HEK293 (cell line): Measurements from ENCODE around the gene NOPCHAP1.

Experiments
- CTCF ChIA-PET: fragments of 350-600 bp; formaldehyde crosslinking; extraction: SDS; loops from one replicate; lab custom pipeline; 2021; ENCODE audit warnings: antibody characterized with exemption; lab: Yijun Ruan, JAX
- POLR2A ChIA-PET: fragments of 300-600 bp; formaldehyde crosslinking; extraction: SDS; loops from one replicate; lab custom pipeline; 2020; ENCODE audit warnings: antibody characterized with exemption, inconsistent platforms; lab: Yijun Ruan, JAX
- H3K27ac ChIP-seq: fragments of 200-500 bp; sonication (Bioruptor generic); 2 replicates; pipeline ENCODE4 v1.5.1; 2014; ENCODE audit warnings: low read depth, low read length, control low read depth, inconsistent platforms; ENCODE audit errors: extremely low read depth
- H3K36me3 ChIP-seq, 2 experiments: fragments of 200-500 bp in 1 of 2; sonication (Bioruptor generic) in 1 of 2; 1 replicate in 1 of 2; 2 replicates in 1 of 2; pipeline ENCODE4 v1.5.1; 2014 to 2017; ENCODE audit warnings: inconsistent platforms in 2 of 2, low read length in 2 of 2; ENCODE audit not compliant: control insufficient read depth in 2 of 2, insufficient read depth in 1 of 2
- H3K4me1 ChIP-seq: fragments of 200-500 bp; sonication (Bioruptor generic); 2 replicates; pipeline ENCODE4 v1.5.1; 2014; ENCODE audit warnings: mild to moderate bottlenecking, low read length, inconsistent platforms; ENCODE audit not compliant: control insufficient read depth, insufficient read depth
- H3K4me3 ChIP-seq: 2 replicates; pipeline ENCODE4 v1.5.1; 2011; ENCODE audit warnings: low read depth, mild to moderate bottlenecking, control low read depth, low read length, moderate library complexity
- H3K9me3 ChIP-seq: fragments of 200-500 bp; sonication (Bioruptor generic); 2 replicates; pipeline ENCODE4 v1.5.1; 2014; ENCODE audit warnings: low read depth, low read length, inconsistent platforms; ENCODE audit not compliant: control insufficient read depth, insufficient read depth
- KLF10 ChIP-seq: fragments of 450-650 bp; IDR thresholded peaks from 2 replicates; pipeline ENCODE4 v1.5.1; 2018; ENCODE audit warnings: missing biosample characterization, mild to moderate bottlenecking, missing genetic modification characterization
- ZFP3 ChIP-seq: fragments of 450-650 bp; formaldehyde crosslinking; IDR thresholded peaks from 2 replicates; pipeline ENCODE4 v1.5.1; 2016; ENCODE audit warnings: low read depth, missing biosample characterization, missing genetic modification characterization
- ZFP41 ChIP-seq: fragments of 450-650 bp; formaldehyde crosslinking; IDR thresholded peaks from 2 replicates; pipeline ENCODE4 v1.5.1; 2016; ENCODE audit warnings: missing biosample characterization, missing genetic modification characterization, borderline replicate concordance
- ZIC2 ChIP-seq: fragments of 450-650 bp; formaldehyde crosslinking; IDR thresholded peaks from 2 replicates; pipeline ENCODE4 v1.5.1; 2016; ENCODE audit warnings: missing biosample characterization, missing genetic modification characterization
- ZNF16 ChIP-seq: fragments of 450-650 bp; formaldehyde crosslinking; IDR thresholded peaks from 2 replicates; pipeline ENCODE4 v1.5.1; 2016; ENCODE audit warnings: low read depth, missing biosample characterization, missing genetic modification characterization
- ZNF169 ChIP-seq: fragments of 450-650 bp; formaldehyde crosslinking; IDR thresholded peaks from 2 replicates; pipeline ENCODE4 v1.5.1; 2016; ENCODE audit warnings: missing biosample characterization, missing genetic modification characterization
- ZNF175 ChIP-seq: fragments of 450-650 bp; formaldehyde crosslinking; IDR thresholded peaks from 2 replicates; pipeline ENCODE4 v1.5.1; 2016; ENCODE audit warnings: missing biosample characterization, missing genetic modification characterization
- ZNF239 ChIP-seq: fragments of 450-650 bp; formaldehyde crosslinking; IDR thresholded peaks from 2 replicates; pipeline ENCODE4 v1.5.1; 2016; ENCODE audit warnings: missing biosample characterization, missing genetic modification characterization
- ZNF433 ChIP-seq: fragments of 450-650 bp; formaldehyde crosslinking; IDR thresholded peaks from 2 replicates; pipeline ENCODE4 v1.5.1; 2016; ENCODE audit warnings: missing biosample characterization, missing genetic modification characterization, low read depth
- ZNF600 ChIP-seq: fragments of 450-650 bp; formaldehyde crosslinking; IDR thresholded peaks from 2 replicates; pipeline ENCODE4 v1.5.1; 2016; ENCODE audit warnings: missing biosample characterization, missing genetic modification characterization
- ZNF621 ChIP-seq: fragments of 450-650 bp; formaldehyde crosslinking; IDR thresholded peaks from 2 replicates; pipeline ENCODE4 v1.5.1; 2017; ENCODE audit warnings: missing biosample characterization, missing genetic modification characterization
- ZNF626 ChIP-seq: fragments of 450-650 bp; sonication (Bioruptor Pico); formaldehyde crosslinking; IDR thresholded peaks from 2 replicates; pipeline ENCODE4 v1.5.1; 2018; ENCODE audit warnings: missing biosample characterization, missing genetic modification characterization, inconsistent platforms
- ZNF654 ChIP-seq: fragments of 450-650 bp; formaldehyde crosslinking; IDR thresholded peaks from 2 replicates; pipeline ENCODE4 v1.5.1; 2016; ENCODE audit warnings: low read depth, missing biosample characterization, missing genetic modification characterization
- ZNF76 ChIP-seq: fragments of 450-650 bp; formaldehyde crosslinking; IDR thresholded peaks from 2 replicates; pipeline ENCODE4; 2016; ENCODE audit warnings: low read depth, missing biosample characterization, missing genetic modification characterization, borderline replicate concordance
- ZNF830 ChIP-seq: fragments of 450-650 bp; IDR thresholded peaks from 2 replicates; pipeline ENCODE4 v1.5.0; 2018; ENCODE audit warnings: missing biosample characterization, missing genetic modification characterization, low read depth, mild to moderate bottlenecking, moderate library complexity
- ZNF837 ChIP-seq: fragments of 450-650 bp; formaldehyde crosslinking; IDR thresholded peaks from 2 replicates; pipeline ENCODE4 v1.5.1; 2016; ENCODE audit warnings: missing biosample characterization, missing genetic modification characterization
- ZSCAN30 ChIP-seq: fragments of 450-650 bp; IDR thresholded peaks from 2 replicates; pipeline ENCODE4 v1.5.1; 2018; ENCODE audit warnings: missing biosample characterization, mild to moderate bottlenecking, missing genetic modification characterization, moderate library complexity
- TF ChIP-seq, protein P1 (sequence below): fragments of 450-650 bp; formaldehyde crosslinking; IDR thresholded peaks from 2 replicates; pipeline ENCODE4 v1.5.1; 2016; ENCODE audit warnings: missing biosample characterization, missing genetic modification characterization, borderline replicate concordance
- TF ChIP-seq, protein P2 (sequence below): fragments of 450-650 bp; formaldehyde crosslinking; conservative IDR thresholded peaks from 2 replicates; pipeline ENCODE4 v1.5.1; 2016; ENCODE audit warnings: low read depth, missing biosample characterization, missing genetic modification characterization
- TF ChIP-seq, protein P3 (sequence below): fragments of 450-650 bp; formaldehyde crosslinking; IDR thresholded peaks from 2 replicates; pipeline ENCODE4 v1.5.1; 2016; ENCODE audit warnings: missing biosample characterization, missing genetic modification characterization
- TF ChIP-seq, protein P4 (sequence below): fragments of 450-650 bp; formaldehyde crosslinking; IDR thresholded peaks from 2 replicates; pipeline ENCODE4 v1.5.1; 2017; ENCODE audit warnings: missing biosample characterization, mild to moderate bottlenecking, missing genetic modification characterization, moderate library complexity
- TF ChIP-seq, protein P5 (sequence below): fragments of 450-650 bp; formaldehyde crosslinking; IDR thresholded peaks from 2 replicates; pipeline ENCODE4 v1.5.1; 2016; ENCODE audit warnings: missing biosample characterization, missing genetic modification characterization

Gene NOPCHAP1

DNA sequence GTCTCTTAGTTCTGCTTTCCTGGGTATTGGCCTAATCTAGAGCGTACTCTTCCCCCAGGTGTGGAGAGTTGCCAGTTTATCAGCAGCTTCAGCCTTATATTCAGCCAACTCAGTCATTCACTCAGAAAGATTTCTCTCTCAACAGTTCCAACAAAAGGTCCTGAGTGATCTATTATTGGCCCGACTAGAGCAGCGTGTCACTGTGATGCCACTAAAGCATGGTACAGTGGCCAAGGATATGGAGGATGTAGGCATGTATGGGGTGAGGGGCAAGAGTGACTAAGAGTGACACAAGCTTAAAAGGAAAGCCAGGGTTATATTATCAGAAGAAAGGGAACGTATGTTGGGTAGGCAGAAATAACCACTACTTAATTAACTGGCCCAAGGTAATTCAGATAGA lies 4.8 kb downstream of the NOPCHAP1 start (continued):
- no peak for TF ChIP-seq ZNF433 (tag by site-specific recombination)
- TF ChIP-seq ZFP41 (tag by site-specific recombination) = no peak

DNA sequence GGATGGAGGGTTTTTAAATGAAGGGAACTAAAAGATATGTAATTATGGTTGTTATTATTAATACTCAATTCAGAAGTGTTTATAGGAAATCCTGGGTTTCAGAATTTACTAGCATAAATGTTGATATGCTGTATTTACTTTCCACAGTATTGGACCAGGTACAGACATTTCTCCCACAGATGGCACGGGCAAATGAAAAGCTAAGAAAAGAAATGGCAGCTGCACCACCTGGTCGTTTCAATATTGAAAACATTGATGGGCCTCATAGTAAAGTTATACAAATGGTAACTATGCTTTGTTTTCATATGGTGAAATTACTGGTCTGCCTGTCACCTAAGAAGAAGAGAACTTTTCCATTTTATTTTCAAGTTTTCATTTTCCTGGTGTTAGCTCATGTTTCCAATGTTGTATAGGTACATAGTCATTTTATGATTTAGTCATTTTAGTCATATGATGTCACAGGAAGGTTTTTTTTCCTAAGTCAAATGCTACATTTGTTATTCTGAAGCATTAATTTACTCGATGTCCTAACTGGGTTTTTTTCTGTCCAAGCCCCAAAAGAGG lies 5.5 kb downstream of the NOPCHAP1 start:
- CTCF ChIA-PET = no interaction called here

DNA sequence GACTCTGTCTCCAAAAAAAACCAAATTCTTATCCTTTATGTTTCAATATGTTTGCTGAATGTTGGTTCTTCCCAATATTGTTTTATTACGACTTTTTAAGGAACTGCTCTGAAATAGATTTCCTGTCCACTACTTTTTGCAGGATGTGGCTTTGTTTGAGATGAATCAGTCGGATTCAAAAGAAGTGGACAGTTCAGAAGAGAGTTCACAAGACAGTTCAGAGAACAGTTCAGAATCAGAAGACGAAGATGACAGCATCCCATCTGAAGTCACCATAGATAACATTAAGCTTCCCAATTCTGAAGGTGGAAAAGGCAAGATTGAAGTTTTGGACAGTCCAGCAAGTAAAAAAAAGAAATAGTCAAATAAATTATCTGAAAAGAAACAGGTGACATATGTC lies 8.2 kb downstream of the NOPCHAP1 start:
- H3K4me1 ChIP-seq = no peaks in the 10 kb centered on the region
- ChIA-PET CTCF (interaction anchor here (0.5 kb wide), 1 partner anchor 15 kb away, joined by 3 read pairs; no protein-coding TSS in a partner anchor), POLR2A (interaction anchor here (1.3 kb wide), 1 partner anchor 8 kb away, joined by 3 read pairs; the partner anchor contains the start of gene NOPCHAP1)
- peaks cover 33 to 94% of the 10 kb centered on the region in 2 experiments for H3K36me3 ChIP-seq
- H3K9me3 ChIP-seq = no peaks in the 10 kb centered on the region
- no peak overlapping the region for H3K4me3 ChIP-seq
- no peak overlapping the region for H3K27ac ChIP-seq
- no peak for TF ChIP-seq ZNF169 (tag by site-specific recombination)
- no peak for TF ChIP-seq ZNF600 (tag by site-specific recombination)
- no peak for TF ChIP-seq ZNF837
- TF ChIP-seq, protein P1, sequence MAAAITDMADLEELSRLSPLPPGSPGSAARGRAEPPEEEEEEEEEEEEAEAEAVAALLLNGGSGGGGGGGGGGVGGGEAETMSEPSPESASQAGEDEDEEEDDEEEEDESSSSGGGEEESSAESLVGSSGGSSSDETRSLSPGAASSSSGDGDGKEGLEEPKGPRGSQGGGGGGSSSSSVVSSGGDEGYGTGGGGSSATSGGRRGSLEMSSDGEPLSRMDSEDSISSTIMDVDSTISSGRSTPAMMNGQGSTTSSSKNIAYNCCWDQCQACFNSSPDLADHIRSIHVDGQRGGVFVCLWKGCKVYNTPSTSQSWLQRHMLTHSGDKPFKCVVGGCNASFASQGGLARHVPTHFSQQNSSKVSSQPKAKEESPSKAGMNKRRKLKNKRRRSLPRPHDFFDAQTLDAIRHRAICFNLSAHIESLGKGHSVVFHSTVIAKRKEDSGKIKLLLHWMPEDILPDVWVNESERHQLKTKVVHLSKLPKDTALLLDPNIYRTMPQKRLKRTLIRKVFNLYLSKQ (tag by site-specific recombination) = no peak
- no peak for TF ChIP-seq ZNF16
- TF ChIP-seq ZNF654 (tag by site-specific recombination) = no peak
- no peak for TF ChIP-seq ZIC2 (tag by site-specific recombination)
- TF ChIP-seq, protein P2, sequence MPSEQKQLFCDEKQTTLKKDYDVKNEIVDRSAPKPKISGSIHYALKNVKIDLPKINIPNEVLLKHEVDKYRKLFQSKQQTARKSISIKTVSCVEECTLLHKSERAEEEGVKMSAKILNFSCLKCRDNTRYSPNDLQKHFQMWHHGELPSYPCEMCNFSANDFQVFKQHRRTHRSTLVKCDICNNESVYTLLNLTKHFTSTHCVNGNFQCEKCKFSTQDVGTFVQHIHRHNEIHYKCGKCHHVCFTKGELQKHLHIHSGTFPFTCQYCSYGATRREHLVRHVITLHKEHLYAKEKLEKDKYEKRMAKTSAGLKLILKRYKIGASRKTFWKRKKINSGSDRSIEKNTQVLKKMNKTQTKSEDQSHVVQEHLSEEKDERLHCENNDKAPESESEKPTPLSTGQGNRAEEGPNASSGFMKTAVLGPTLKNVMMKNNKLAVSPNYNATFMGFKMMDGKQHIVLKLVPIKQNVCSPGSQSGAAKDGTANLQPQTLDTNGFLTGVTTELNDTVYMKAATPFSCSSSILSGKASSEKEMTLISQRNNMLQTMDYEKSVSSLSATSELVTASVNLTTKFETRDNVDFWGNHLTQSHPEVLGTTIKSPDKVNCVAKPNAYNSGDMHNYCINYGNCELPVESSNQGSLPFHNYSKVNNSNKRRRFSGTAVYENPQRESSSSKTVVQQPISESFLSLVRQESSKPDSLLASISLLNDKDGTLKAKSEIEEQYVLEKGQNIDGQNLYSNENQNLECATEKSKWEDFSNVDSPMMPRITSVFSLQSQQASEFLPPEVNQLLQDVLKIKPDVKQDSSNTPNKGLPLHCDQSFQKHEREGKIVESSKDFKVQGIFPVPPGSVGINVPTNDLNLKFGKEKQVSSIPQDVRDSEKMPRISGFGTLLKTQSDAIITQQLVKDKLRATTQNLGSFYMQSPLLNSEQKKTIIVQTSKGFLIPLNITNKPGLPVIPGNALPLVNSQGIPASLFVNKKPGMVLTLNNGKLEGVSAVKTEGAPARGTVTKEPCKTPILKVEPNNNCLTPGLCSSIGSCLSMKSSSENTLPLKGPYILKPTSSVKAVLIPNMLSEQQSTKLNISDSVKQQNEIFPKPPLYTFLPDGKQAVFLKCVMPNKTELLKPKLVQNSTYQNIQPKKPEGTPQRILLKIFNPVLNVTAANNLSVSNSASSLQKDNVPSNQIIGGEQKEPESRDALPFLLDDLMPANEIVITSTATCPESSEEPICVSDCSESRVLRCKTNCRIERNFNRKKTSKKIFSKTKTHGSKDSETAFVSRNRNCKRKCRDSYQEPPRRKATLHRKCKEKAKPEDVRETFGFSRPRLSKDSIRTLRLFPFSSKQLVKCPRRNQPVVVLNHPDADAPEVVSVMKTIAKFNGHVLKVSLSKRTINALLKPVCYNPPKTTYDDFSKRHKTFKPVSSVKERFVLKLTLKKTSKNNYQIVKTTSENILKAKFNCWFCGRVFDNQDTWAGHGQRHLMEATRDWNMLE (tag by site-specific recombination) = no peak
- TF ChIP-seq KLF10 = no peak
- no peak for TF ChIP-seq ZNF621 (tag by site-specific recombination)
- TF ChIP-seq, protein P3, sequence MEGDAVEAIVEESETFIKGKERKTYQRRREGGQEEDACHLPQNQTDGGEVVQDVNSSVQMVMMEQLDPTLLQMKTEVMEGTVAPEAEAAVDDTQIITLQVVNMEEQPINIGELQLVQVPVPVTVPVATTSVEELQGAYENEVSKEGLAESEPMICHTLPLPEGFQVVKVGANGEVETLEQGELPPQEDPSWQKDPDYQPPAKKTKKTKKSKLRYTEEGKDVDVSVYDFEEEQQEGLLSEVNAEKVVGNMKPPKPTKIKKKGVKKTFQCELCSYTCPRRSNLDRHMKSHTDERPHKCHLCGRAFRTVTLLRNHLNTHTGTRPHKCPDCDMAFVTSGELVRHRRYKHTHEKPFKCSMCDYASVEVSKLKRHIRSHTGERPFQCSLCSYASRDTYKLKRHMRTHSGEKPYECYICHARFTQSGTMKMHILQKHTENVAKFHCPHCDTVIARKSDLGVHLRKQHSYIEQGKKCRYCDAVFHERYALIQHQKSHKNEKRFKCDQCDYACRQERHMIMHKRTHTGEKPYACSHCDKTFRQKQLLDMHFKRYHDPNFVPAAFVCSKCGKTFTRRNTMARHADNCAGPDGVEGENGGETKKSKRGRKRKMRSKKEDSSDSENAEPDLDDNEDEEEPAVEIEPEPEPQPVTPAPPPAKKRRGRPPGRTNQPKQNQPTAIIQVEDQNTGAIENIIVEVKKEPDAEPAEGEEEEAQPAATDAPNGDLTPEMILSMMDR = no peak
- TF ChIP-seq ZNF76 = no peak

More for the DNA sequence above, 5.5 kb downstream of the NOPCHAP1 start:
- H3K4me3 ChIP-seq = no peak overlapping the region
- no peaks in the 10 kb centered on the region for H3K9me3 ChIP-seq
- POLR2A ChIA-PET = no interaction called here
- TF ChIP-seq, protein P4, sequence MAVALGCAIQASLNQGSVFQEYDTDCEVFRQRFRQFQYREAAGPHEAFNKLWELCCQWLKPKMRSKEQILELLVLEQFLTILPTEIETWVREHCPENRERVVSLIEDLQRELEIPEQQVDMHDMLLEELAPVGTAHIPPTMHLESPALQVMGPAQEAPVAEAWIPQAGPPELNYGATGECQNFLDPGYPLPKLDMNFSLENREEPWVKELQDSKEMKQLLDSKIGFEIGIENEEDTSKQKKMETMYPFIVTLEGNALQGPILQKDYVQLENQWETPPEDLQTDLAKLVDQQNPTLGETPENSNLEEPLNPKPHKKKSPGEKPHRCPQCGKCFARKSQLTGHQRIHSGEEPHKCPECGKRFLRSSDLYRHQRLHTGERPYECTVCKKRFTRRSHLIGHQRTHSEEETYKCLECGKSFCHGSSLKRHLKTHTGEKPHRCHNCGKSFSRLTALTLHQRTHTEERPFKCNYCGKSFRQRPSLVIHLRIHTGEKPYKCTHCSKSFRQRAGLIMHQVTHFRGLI (tag by site-specific recombination) = no peak
- TF ChIP-seq ZFP3 (tag by site-specific recombination) (no peak), ZNF175 (tag by site-specific recombination) (no peak), ZNF239 (tag by site-specific recombination) (no peak), ZNF626 (tag by site-specific recombination) (no peak), ZNF830 (tag by site-specific recombination) (no peak), ZSCAN30 (tag by site-specific recombination) (no peak)
- TF ChIP-seq, protein P5, sequence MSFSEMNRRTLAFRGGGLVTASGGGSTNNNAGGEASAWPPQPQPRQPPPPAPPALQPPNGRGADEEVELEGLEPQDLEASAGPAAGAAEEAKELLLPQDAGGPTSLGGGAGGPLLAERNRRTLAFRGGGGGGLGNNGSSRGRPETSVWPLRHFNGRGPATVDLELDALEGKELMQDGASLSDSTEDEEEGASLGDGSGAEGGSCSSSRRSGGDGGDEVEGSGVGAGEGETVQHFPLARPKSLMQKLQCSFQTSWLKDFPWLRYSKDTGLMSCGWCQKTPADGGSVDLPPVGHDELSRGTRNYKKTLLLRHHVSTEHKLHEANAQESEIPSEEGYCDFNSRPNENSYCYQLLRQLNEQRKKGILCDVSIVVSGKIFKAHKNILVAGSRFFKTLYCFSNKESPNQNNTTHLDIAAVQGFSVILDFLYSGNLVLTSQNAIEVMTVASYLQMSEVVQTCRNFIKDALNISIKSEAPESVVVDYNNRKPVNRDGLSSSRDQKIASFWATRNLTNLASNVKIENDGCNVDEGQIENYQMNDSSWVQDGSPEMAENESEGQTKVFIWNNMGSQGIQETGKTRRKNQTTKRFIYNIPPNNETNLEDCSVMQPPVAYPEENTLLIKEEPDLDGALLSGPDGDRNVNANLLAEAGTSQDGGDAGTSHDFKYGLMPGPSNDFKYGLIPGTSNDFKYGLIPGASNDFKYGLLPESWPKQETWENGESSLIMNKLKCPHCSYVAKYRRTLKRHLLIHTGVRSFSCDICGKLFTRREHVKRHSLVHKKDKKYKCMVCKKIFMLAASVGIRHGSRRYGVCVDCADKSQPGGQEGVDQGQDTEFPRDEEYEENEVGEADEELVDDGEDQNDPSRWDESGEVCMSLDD = no peak
- H3K27ac ChIP-seq = no peak overlapping the region
- H3K4me1 ChIP-seq = no peaks in the 10 kb centered on the region
- peaks cover 33 to 84% of the 10 kb centered on the region in 2 experiments for H3K36me3 ChIP-seq
